Small intestine (tissue), 7 donors: Measurements from ENCODE around the gene BCAS1. TPM values are rescaled to one million over a fixed set of nuclear protein-coding genes. Genes with fewer than 3 reads are reported as not detected.

ENCODE experiments used
- DNase-seq, 2 donors: peaks; one replicate each; pipeline versions ENCODE4 v3.0.0 to v3.0.0-alpha.2; 2013
- FAIRE-seq: peaks from 2 replicates; lab custom pipeline; 2012; peaks lifted over from hg19 to GRCh38; lab: Jason Lieb, UNC
- H3K27ac ChIP-seq, 3 donors: one replicate each; pipeline ENCODE4 v1.5.1; 2013; ENCODE audit warnings: low read length in 2 of 3, mild to moderate bottlenecking in 2 of 3, control low read depth in 1 of 3, inconsistent platforms in 1 of 3, low read depth in 1 of 3, moderate library complexity in 1 of 3
- H3K27me3 ChIP-seq, 3 donors: one replicate each; pipeline ENCODE4 v1.6.1; 2013; ENCODE audit warnings: low read length in 3 of 3, inconsistent platforms in 1 of 3; ENCODE audit not compliant: control insufficient read depth in 3 of 3, insufficient read depth in 3 of 3
- H3K36me3 ChIP-seq, 3 donors: one replicate each; pipeline ENCODE4 v1.6.1; 2013; ENCODE audit warnings: low read length in 3 of 3, inconsistent platforms in 1 of 3, low read depth in 1 of 3, mild to moderate bottlenecking in 1 of 3, moderate library complexity in 1 of 3; ENCODE audit not compliant: control insufficient read depth in 3 of 3, insufficient read depth in 2 of 3
- H3K4me1 ChIP-seq, 3 donors: one replicate each; pipeline ENCODE4 v1.6.1; 2013; ENCODE audit warnings: low read length in 2 of 3, inconsistent platforms in 1 of 3, low read depth in 1 of 3, mild to moderate bottlenecking in 1 of 3, moderate library complexity in 1 of 3; ENCODE audit not compliant: control insufficient read depth in 3 of 3, insufficient read depth in 2 of 3
- H3K4me3 ChIP-seq, 3 donors: one replicate each; pipeline ENCODE4 v1.5.1; 2013; ENCODE audit warnings: low read length in 3 of 3, control low read depth in 1 of 3, inconsistent platforms in 1 of 3, low read depth in 1 of 3, mild to moderate bottlenecking in 1 of 3, moderate library complexity in 1 of 3
- H3K9me3 ChIP-seq, 2 donors: one replicate each; pipeline ENCODE4 v1.6.1; 2013; ENCODE audit warnings: low read depth in 1 of 2, low read length in 1 of 2; ENCODE audit not compliant: control insufficient read depth in 2 of 2, insufficient read depth in 1 of 2
- WGBS, 3 donors: extraction: QIAGEN DNeasy Blood & Tissue Kit; methylation state at CpG; one replicate each; pipeline ENCODE4 v1.1.7; 2013; 5-methylcytosine and 5-hydroxymethylcytosine counted together
- polyA plus RNA-seq, 4 donors: library from polyadenylated mRNA; stranded (reverse) in 3 of 4; unstranded in 1 of 4; fragments of 200-250 nt in 3 of 4; fragments of 120-200 nt in 1 of 4; gene quantifications; one replicate each; pipeline versions ENCODE4 v1.2.1 to v1.2.3, GENCODE V29; 2013
- donor health status: healthy with polysubstance abuse.
- donor health status: control.
- donor health status: control.
- donor health status: Bipolar disorder and iron deficiency.
- donor health status: healthy.

The BCAS1 gene
- polyA plus RNA-seq, 4 donors: 5.3 to 52.9 (median 30.8) TPM

DNA sequence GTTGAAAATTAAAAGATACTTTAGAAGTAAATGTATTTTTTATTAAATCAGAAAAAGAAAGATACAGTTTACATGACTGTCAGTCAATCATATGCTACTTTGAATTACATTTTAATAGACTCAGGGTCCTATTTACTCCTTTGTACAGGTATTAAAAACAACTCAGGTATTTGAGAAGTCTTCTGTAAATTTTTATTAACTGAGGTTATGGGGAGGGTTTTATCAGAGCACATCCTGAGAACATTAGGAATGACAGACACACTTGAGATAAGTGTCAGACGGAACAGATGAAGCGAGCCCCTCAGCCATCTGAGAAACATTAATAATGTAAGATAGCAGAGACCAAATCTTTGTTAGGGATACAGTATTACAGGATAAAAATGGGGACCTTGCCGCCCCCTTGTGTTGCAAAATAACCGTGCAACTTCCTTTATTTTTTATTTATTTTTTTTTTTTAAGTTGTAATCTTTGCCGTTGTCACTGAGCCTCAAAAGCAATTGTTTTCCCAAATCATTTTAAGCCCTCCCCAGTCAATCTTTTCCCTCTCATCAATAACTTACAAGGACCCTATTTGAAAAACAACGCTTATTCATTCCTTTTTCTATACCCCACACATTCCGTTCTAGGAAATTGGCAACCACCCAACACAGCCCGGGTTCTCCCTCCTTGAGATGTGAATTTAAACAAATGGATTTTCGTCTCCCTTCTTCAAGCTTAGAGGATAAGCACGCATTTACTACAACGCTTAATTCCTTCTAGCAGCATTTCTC is 126.7 kb downstream of the BCAS1 start:
- H3K27ac ChIP-seq: no peak overlapping the region
- FAIRE-seq (no peak), DNase-seq (peak in 1 of 2 donors; percentile 48)
- H3K27me3 ChIP-seq: no peaks in the 10 kb centered on the region
- H3K36me3 ChIP-seq: no peaks in the 10 kb centered on the region
- WGBS, 3 donors: 10 to 18% (median 15%) methylated on average over 11 of the region's 11 CpGs
- no peaks in the 10 kb centered on the region for H3K9me3 ChIP-seq
- no peak overlapping the region for H3K4me3 ChIP-seq
- H3K4me1 ChIP-seq: peaks cover 4 to 14% (median 5%) of the 10 kb centered on the region in 3 donors

DNA sequence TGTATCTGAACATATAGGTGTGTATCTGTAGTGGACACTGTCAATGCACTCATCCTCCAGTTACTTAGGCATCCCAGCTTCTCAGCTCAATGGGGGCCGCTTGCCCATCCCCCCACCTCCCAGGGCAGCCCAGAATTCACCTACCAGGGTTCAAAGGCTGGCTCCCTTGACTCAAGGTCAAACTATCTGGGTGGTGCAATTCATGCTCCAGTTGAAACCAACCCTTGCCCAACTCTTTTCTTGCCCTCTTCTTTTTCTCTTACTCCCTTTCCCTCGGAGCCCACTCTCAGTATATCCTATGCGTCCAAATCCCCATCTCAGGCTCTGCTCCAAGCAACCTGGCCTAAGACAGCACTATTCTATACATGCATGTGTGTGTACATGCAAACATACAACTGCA is 127.4 kb downstream of the BCAS1 start:
- WGBS, 3 donors: 73 to 91% (median 80%) methylated on average over 3 of the region's 3 CpGs
- no peak for FAIRE-seq

DNA sequence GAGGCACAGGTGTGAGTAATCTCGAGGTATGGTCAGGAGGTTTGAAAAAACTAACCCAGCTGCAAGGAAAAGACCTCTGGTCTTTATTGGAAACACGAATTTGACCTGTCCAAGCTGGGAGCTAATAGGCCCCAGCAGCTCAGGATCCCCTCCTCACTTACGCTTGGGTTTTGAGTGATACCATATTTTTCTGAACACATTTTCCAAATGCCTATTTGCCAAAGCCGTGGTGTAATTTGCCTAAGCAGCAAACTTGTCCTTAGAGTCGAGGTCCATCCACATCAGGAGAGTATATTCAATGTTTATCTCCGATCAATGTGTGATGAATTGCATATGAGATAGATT is 128.0 kb downstream of the BCAS1 start:
- Histone ChIP-seq H3K4me3 (no peak overlapping the region), H3K27me3 (no peaks in the 10 kb centered on the region), H3K4me1 (peaks cover 2 to 15% (median 4%) of the 10 kb centered on the region in 3 donors), H3K27ac (peak overlapping the region in 1 of 3 donors; percentile 28), H3K9me3 (no peaks in the 10 kb centered on the region), H3K36me3 (no peaks in the 10 kb centered on the region)
- no peak for DNase-seq
- WGBS, 3 donors: 64 to 75% (median 69%) methylated on average over 6 of the region's 6 CpGs
- no peak for FAIRE-seq

More for the DNA sequence above, 127.4 kb downstream of the BCAS1 start:
- peaks cover 2 to 14% (median 4%) of the 10 kb centered on the region in 3 donors for H3K4me1 ChIP-seq
- no peaks in the 10 kb centered on the region for H3K9me3 ChIP-seq
- H3K36me3 ChIP-seq: no peaks in the 10 kb centered on the region
- H3K27me3 ChIP-seq: no peaks in the 10 kb centered on the region
- H3K4me3 ChIP-seq: no peak overlapping the region
- no peak for DNase-seq
- no peak overlapping the region for H3K27ac ChIP-seq

DNA sequence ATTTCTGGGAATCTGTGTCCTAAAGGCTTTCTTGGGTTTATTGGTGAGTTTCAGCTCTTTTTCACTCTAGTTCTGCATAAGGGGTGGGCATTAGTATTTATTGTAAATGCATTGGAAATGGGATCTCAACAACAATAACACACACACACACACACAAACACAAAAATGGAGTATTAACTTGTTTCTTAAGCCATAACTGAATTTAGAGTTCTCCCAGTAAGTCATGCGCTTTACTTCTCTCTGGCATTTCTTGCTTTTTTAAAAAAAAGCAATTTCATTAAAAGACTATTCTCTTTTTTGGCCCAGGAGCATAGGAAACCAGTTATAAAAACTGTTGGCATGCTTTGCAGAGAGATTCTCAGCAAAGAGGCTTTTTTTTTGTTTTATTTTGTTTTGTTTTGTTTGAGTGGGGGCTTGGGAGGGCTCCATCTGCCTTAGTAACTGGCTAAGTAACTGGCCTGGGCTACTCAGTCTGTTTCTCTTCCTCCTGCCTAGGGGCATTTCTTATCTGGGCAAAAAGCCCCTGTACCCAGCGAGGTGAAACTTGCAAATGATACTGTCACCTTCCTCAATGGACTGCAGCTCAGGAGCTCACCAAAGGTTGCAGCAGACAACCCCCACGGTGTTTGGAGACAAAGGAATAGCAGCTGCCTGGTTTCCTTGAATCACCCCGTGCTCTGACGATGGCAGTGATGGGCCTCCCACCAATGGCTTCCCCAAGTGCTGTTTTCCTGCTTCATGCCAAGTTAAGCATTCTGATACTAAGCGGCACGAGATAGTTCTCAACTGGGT is 128.5 kb downstream of the BCAS1 start:
- 53 to 65% (median 60%) methylated on average over 7 of the region's 7 CpGs for WGBS, 3 donors
- H3K4me3 ChIP-seq: no peak overlapping the region
- FAIRE-seq (no peak), DNase-seq (peak in 1 of 2 donors; percentile 9)
- no peaks in the 10 kb centered on the region for H3K9me3 ChIP-seq
- H3K27ac ChIP-seq: peak overlapping the region in 1 of 3 donors; percentile 28
- no peaks in the 10 kb centered on the region for H3K36me3 ChIP-seq
- H3K27me3 ChIP-seq: no peaks in the 10 kb centered on the region
- peaks cover 2 to 20% (median 4%) of the 10 kb centered on the region in 3 donors for H3K4me1 ChIP-seq

DNA sequence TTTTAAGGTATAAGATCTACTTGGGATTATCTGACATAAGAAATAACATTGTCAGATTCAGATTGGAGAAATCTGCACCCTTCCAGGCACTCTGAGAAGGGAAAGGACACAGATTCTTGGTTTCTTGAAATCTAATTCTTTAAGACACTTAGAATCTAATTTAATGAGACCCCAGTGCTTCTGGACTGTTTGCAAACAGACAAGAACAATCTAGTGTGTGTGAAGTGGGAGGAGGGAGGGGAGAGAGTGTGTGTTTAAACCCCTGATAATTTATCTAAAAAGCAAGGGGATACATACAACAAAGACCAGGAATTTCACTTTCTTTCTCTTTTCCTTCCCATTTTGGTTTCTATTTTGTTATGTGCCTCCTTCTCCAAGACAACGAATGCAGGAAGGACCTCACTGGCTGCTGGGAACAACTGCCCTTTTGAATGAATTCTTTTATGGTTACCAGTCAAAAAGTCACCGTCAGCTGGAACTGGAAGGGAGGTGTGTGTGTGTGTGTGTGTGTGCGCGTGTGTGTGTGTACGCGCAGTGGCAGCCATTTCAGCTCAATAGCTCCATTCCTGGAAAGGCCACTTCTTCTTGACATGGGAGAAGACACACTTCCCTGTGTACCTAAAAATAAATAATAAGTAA is 129.4 kb downstream of the BCAS1 start:
- DNase-seq (peak; percentile 51 to 72), FAIRE-seq (no peak)
- Histone ChIP-seq H3K27me3 (no peaks in the 10 kb centered on the region), H3K27ac (peak overlapping the region in 2 of 3 donors; percentile 46 to 78), H3K4me1 (peaks cover 2 to 20% (median 4%) of the 10 kb centered on the region in 3 donors), H3K9me3 (no peaks in the 10 kb centered on the region), H3K36me3 (no peaks in the 10 kb centered on the region), H3K4me3 (no peak overlapping the region)
- WGBS, 3 donors: 31 to 57% (median 41%) methylated on average over 6 of the region's 6 CpGs

DNA sequence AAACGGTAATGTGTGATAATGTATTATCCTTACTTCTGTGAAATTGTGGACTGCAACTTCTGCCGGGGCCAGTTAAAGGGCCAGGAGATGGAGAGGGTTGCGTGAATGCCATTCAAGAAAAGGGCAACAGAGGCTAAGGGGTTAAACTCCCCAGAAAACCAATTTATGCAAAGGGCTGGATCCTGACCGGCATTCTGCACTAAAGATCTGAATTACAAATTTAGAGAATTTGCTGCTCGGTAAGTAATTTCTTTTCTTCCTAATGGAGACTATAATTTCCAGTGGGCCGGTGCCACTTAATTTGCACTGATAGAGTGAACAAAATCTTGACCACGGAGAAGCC is 130.1 kb downstream of the BCAS1 start:
- WGBS, 3 donors: 56 to 57% (median 56%) methylated on average over 7 of the region's 7 CpGs
- Histone ChIP-seq H3K36me3 (no peaks in the 10 kb centered on the region), H3K9me3 (no peaks in the 10 kb centered on the region), H3K27me3 (no peaks in the 10 kb centered on the region), H3K27ac (peak overlapping the region in 1 of 3 donors; percentile 55), H3K4me3 (no peak overlapping the region), H3K4me1 (peaks cover 2 to 20% (median 4%) of the 10 kb centered on the region in 3 donors)
- DNase-seq (no peak), FAIRE-seq (no peak)

DNA sequence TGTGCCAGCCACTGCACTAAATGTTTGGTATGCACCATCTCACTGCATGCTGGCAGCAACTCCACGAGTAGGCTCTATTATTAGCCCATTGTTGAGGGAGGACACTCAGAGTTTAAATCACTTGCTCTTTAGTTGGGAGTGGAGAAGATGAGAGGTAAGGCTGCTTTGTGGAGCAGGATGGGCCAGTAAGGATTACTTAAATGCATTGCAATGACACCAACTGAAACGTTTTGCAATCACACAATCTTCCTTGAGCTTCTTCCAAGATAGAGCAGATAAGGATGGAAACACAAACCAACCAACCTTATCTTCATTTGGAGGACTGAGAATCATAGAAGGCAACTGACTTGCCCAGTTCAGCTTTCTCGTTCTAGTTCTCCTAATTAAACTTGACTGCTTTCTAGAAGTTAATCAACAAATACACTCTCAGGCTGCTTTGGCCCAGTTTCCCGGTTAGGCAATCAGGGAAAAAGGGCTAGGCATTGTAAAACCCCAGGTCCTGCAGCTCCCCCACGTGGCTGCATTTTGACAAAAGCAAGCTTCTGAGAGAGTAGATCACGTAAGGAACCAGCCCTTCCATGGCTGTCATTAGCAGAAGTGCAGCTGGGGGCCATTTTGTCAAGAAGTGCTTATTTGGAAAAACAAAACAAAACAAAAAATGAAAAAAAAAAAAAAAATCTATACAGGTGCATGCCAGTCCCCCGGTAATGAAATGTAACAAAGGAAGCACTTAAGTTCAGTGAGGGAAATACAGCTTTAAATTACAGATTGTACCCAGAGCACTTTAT is 130.6 kb downstream of the BCAS1 start:
- no peaks in the 10 kb centered on the region for H3K9me3 ChIP-seq
- peaks cover 2 to 20% (median 4%) of the 10 kb centered on the region in 3 donors for H3K4me1 ChIP-seq
- peak overlapping the region in 1 of 3 donors; percentile 22 for H3K27ac ChIP-seq
- no peaks in the 10 kb centered on the region for H3K36me3 ChIP-seq
- FAIRE-seq (no peak), DNase-seq (peak; percentile 95)
- no peak overlapping the region for H3K4me3 ChIP-seq
- WGBS, 3 donors: 7 to 13% (median 11%) methylated on average over 7 of the region's 7 CpGs
- no peaks in the 10 kb centered on the region for H3K27me3 ChIP-seq

DNA sequence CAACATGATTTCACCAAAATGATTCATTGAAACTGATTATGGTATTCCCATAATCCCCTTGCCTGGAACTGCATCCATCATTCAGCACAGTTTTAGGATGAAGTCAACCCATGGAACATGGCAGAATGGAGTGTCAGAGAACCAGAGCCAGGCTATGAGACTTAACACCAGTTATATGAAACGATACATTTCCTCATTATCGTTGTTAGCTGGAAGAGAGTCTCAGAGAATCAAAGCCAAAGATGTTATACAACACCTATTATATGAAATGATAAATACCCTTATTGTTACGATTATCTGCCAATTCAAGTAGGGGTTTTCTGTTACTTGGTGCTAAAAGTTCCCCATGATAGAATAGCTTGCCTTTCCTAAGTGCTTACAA is 131.2 kb downstream of the BCAS1 start:
- Histone ChIP-seq H3K27ac (peak overlapping the region in 1 of 3 donors; percentile 22), H3K27me3 (no peaks in the 10 kb centered on the region), H3K4me1 (peaks cover 4 to 20% (median 6%) of the 10 kb centered on the region in 3 donors), H3K4me3 (no peak overlapping the region), H3K36me3 (no peaks in the 10 kb centered on the region), H3K9me3 (no peaks in the 10 kb centered on the region)
- WGBS, 3 donors: 47 to 49% (median 48%) methylated on average over 3 of the region's 3 CpGs
- DNase-seq (no peak), FAIRE-seq (no peak)
